Testis (tissue), 2 donors: Measurements from ENCODE around the gene PARS2.

Source experiments
- POLR2A ChIP-seq: fragments of 450-650 bp; IDR thresholded peaks from one replicate; pipeline ENCODE4 v1.6.1; 2017; ENCODE audit warnings: antibody characterized with exemption, mild to moderate bottlenecking, moderate library complexity
- TF ChIP-seq, protein P1 (sequence below), 3 experiments: fragments of 450-650 bp in 2 of 3; fragments of 200-600 bp in 1 of 3; sonication (generic) in 1 of 3; IDR thresholded peaks; one replicate each; pipeline ENCODE4 v1.5.1; 2016 to 2019; ENCODE audit warnings: antibody characterized with exemption in 3 of 3, mild to moderate bottlenecking in 2 of 3, moderate library complexity in 1 of 3

DNA sequence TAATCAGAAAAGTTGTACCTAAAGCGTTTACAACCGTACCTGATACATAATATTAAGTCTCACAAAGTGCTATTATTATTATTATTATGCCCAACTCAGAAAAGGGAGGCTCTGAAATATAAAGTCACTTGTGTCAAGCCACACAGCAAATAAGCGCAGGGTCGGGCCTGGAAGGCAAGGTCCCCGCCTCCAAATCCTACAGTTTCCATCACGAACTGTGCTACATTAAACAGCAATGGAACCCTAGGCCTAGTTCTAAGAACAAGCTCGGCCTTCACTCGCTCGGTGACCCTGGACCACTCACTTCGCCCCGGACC, 549 bp downstream of the PARS2 start:
- TF ChIP-seq, protein P1, sequence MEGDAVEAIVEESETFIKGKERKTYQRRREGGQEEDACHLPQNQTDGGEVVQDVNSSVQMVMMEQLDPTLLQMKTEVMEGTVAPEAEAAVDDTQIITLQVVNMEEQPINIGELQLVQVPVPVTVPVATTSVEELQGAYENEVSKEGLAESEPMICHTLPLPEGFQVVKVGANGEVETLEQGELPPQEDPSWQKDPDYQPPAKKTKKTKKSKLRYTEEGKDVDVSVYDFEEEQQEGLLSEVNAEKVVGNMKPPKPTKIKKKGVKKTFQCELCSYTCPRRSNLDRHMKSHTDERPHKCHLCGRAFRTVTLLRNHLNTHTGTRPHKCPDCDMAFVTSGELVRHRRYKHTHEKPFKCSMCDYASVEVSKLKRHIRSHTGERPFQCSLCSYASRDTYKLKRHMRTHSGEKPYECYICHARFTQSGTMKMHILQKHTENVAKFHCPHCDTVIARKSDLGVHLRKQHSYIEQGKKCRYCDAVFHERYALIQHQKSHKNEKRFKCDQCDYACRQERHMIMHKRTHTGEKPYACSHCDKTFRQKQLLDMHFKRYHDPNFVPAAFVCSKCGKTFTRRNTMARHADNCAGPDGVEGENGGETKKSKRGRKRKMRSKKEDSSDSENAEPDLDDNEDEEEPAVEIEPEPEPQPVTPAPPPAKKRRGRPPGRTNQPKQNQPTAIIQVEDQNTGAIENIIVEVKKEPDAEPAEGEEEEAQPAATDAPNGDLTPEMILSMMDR (IDR thresholded peaks at IDR 0.05), result no peak
- no peak for TF ChIP-seq POLR2A
